Fibroblast of lung (primary cell): ENCODE measurements around the gene ZNF22.

Experiments used
- CTCF ChIP-seq, 2 donors: IDR thresholded peaks in 1 of 2; conservative IDR thresholded peaks in 1 of 2; 1 replicate in 1 of 2; 2 replicates in 1 of 2; pipeline ENCODE4 v1.5.1; 2011 to 2012; ENCODE audit warnings: low read length in 2 of 2, control low read depth in 1 of 2, inconsistent platforms in 1 of 2, low read depth in 1 of 2, mild to moderate bottlenecking in 1 of 2
- EZH2 ChIP-seq: IDR thresholded peaks from 2 replicates; pipeline ENCODE4 v1.5.1; 2012; ENCODE audit warnings: low read length, control low read depth, mild to moderate bottlenecking; ENCODE audit errors: missing control alignments

- TF ChIP-seq CTCF (conservative IDR thresholded peaks at IDR 0.05 in 1 of 2, IDR thresholded peaks at IDR 0.05 in 1 of 2; ENCODE audit: low read depth in 1 of 2, low read length in 2 of 2) (no peak), EZH2 (no peak)
These were observed 33.6 kb downstream of the ZNF22 start for GRCh38 chr10:45034301-45034700.
